HG03442 (cell line): ENCODE results near the gene GFI1.
A peak's percentile ranks its signal among the peaks of the same experiment; 100 is the strongest.

ENCODE experiments used
- ATAC-seq: cut with Tn5 transposase; IDR thresholded peaks from one replicate; pipeline ENCODE4 v1.9.1; 2021; ENCODE audit warnings: mild to moderate bottlenecking, moderate library complexity; ENCODE audit not compliant: unreplicated experiment

GFI1 gene

DNA sequence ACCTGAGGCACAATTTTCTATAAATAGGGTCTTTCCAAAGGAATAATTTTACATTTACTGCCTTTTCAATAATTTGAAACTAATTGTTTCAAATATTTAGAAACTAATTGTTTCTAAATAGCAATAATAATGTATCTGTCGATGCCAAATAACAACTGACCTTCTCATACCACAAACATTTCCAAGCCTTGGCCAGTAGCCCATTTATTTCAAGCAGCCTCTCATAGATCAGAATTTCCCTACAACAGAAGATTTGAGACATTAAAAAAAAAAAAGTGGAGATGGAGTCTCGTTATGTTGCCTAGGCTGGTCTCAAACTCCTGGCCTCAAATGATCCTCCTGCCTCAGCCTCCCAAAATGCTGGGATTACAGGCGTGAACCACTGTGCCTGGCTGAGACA, 2.1 kb upstream of the GFI1 start:
- no peak for ATAC-seq

DNA sequence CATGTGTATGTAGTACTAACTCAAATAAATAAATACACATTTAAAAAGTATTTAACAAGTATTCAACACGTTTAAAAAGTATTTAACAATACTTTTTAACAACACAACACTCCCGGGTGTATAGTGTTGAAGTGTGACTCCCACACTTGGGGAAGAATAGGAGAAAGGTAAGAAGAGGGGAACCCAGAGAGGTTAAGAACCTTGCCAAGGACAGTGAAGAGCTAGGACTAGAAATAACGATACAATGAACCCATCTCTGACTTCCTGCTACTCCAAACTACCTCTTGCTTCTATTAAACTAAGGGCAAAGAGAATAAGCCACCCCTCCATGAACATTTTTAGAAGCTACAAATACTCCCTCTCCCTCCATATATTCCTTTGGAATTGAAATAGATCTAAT, 1.7 kb upstream of the GFI1 start:
- no peak for ATAC-seq

DNA sequence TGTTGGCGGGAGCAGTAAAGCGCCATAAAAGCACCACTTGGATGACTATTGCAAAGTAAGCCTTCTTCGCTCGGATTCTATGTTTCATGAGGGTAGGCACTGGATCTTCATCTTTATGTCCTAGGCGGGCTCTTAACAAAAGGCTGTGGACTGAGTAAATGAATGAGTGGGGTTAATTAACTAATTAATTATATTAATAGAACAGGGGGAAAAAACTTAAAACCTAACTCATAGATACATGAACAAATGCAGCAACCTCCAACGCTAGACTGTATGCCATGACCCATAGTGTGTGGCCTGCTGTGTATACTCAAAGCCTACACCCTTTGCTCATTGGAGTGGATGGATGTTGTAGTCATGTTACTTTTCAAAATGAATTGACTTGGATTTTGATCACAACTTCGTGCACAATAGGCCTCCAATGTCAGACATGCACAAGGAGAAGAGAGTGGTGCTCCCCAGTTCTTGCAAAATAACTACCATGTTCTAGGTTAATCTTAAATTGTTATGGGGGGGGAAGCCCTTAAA, 417 bp upstream of the GFI1 start:
- ATAC-seq, result no peak

DNA sequence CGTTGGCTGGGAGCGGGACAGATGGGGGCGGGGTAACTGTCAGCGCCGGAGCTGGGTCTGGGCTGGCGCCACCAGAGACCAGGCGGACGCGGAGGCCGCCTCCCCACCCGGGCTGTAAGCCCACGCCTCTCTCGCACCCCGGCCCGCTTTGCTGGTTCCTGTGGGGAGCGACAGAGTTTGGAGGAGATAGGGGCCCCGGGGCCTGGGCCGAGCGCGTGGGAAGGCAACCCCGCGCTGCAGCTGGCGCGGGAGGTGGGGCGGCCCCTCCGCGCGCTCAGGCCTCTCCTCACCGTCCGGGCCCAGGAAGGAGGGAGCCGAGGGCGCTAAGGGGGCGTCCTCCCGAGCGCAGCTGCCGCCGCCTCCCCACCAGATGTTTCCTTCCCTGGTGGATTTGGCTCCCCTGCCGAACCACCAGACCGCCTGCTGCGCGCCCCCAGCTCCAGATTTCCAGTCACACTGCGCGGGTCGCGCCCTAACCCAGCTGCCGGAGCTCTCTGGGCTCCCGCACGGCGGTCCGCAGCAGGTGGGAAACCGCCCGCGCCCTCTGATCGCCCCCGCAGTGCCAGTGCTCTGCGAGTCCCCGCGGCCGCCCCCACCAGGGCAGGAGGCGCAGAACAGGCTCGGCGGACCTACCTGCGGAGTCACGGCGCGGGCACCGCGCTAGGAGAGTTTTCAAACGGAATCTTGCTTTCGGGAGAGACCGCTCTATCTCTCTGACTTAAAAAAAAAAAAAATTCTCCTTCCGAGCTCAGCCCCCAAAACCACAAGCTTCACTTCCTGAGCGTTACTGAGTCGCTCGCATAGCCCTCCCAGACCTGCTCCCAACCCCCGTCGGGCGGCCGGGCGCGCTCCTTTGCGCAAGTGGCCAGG, 1.1 kb downstream of the GFI1 start:
- ATAC-seq, result peak; percentile 53

DNA sequence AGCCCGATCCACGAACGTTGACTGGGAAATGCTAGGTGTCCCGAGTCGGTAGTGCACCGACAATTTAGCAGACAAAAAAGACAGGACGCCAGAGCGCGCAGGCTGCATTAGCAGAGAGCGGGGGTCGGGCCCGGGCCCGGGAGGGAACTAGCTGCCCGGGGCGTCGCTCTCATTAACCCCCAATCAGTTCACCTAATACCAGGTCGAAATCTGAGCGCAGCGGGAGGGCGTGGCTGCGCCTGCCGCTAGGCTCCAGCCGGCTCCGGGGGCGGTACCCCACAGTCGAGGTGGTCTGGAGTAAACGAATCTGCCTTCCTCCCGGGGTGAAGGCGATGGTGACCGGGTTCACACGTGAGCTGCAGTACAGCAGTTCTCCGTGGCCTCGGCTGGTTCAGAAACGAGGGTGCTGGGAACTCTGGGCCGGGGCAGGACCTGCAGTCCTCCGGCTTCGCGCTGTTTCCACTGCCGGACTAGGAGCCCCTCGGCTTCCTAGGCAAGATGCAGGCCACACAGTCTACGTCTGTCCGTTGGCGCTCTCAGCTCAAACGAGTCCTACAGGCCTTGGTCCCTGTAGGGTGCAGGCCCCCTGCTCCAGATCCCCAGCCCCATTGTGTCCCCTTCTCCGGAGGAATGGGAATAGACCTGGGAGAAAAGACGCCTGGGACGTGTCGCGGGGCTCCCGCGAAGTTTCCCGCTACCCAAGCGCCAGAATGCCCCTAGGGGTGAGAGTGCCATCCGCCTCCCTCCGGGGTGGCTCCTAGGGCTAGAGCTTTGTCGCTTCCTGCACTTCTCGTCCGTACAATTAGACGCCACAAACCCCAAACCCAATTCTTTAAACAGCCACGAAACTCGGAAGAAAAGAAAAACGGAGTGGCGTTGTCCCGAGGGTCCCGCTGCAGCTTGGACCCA, 2.0 kb downstream of the GFI1 start:
- peak; percentile 23 for ATAC-seq

DNA sequence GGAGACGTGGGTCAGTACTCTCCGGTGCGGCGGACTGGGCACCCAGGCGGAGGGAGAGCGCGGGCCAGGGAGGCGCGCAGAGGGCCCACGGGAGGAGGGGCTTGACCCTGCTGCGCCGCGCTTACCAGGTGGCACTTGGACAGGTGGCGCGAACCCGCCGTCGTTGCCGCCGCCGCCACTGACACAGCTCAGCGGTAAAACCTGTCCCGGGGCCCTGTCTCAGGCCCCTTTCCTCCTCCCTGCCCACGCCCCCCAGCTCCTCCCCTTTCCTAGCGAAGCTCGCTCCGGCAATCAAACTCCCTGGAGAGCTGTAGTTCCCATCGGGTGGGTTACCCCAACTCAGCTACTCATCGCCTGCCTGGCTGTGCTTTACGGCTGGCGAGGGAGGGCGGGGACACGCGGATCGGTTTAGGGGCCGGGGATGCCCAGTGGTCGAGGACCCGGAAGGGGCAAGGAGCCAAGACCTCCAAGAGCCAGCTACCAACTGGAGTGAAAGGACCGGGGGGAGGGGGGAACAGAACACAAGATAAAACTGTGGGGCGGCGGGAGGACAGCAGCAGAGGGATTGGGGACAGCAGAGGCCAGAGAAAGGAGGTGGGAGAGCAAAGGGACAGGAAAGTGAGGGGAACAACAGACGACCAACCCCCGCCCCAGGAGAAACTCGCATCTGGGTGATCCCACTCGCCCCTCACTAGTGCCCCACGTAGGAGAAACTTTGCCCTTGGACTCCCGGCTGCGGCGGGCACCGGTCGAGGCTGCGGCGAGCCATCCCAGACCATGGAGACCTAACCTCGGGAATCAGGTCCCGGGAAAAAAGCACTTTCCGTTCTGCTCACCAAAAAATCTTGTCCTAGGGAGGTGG, 2.9 kb downstream of the GFI1 start:
- no peak for ATAC-seq

DNA sequence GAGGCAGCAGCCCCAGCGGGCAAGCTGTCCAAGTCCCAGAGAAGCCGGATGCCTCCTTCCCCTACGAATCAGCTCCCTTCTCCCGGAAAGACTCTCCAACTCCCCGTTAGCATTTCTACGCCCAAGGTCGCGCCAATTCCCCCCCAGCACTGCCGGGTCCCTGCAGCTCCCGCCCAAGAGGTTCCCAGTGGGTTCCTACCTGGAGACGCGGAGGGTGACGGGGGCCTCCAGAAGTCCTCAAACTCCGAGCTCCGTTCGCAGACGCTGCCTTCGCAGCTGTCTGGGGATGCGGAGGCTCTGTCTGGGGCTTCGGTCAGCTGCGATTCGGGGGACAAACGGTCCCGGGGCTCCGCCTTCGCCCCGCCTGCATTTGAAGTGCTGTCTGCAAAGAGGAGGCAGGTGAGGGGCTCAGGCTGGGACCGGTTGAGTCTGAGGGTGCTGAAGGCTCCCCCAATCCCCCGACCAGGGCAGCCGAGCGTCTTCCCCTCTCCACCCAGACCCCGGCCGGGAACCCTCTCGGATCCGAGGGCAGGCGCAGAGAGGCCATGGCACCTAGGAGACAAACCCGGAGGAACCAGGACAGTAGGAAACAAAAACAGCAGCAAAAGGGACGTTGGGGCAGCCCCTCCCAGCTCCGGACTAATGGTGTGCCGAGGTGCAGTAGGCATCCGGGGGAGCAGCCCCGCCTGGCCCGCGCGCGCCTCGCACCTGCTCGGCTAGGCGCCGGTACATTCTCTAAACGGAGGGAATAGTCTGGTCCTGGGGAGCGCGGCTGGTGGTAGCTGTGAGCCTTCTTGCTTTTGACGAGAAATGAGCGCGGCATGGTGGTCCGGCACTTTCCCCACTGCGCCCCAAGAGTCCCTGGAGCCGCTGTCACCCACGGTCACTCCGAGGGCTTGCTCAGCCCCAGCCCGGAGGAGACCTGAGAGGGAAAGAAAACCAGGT, 3.8 kb downstream of the GFI1 start:
- no peak for ATAC-seq

DNA sequence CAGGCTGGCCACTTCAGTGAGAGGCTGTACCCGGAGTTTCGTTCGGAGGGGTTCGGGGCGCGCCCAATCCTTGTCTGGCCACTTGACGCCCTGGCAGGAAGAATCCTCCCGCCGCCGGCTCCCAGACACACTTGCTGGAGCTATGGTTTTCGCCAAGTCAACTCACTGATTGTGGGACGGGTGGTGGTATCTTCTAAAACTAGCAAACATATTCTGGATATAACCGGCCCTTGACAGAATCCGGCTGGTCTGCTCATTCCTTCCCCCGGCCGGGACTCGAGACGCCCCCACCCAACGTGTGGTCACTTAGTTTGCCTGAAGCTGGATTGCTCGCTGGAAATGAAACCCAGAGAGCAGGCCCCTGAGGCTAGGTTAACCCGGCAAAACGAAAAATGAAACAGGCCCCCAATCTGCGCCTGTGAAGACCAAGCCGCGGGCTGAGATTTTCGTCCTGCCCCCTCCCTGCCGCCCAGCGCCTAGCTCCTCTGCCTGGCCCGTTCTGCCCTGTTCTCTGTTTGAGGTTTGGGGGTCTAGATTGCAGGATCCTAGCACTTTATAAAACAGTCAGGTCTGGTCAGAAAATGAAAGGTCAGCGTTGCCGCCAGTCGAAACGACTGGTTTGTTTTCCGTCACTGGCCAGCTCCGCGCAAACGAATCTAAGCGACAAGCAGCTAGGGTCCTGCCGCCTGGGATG, 4.6 kb downstream of the GFI1 start:
- ATAC-seq, result no peak

DNA sequence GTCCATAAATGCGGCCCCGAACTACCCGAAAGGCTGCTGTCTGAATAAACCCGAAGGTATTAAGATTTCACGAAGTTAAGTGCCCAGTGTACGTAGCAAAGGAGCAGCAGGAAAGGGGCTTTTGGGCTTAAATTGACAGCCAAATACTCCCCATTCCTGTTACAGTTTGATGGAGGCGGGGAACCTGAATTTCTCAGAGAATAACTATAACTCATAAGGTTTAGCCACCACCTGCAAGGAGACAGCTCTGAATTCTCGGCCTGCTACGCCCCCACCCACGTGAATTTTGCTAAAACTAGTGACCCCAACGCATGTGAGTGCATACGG, 5.2 kb downstream of the GFI1 start:
- no peak for ATAC-seq

DNA sequence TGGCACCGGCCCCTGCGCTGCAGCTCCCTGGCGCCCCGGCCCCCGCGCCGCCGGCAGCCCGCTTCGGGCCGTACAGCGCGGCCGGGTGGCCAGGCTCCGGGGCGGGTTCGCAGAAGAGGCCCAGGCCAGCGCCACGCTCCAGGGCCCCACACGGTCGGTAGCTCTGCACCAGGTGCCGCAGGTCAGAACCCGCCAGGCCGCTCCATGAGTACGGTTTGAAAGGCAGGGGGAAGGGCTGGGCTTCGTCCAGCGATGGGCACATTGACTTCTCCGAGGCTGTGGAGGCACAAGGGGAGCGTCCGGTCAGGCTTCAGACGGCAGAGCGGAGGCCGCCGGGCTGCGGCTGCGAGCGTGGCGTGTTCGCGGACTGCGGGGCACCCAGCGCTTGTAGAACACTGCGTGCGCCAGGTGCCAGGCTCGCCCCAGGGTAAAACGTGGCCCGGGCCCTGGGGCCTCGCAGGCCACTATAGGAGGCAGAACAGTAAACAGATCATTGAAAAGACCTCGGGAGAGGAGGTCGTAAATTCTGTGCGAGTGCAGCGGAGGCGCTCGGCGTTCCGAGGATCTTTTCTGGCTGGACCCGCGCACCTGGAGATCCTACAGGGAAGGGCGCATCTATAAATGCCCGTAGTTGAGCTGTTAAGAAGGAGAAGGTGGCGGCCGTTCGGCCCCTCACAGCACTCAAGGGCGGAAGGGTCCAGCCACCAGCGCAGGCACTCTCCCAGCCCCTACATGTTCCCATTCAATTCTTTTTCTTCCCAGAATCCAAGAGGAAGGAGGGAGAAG, 5.7 kb downstream of the GFI1 start:
- ATAC-seq, result no peak

DNA sequence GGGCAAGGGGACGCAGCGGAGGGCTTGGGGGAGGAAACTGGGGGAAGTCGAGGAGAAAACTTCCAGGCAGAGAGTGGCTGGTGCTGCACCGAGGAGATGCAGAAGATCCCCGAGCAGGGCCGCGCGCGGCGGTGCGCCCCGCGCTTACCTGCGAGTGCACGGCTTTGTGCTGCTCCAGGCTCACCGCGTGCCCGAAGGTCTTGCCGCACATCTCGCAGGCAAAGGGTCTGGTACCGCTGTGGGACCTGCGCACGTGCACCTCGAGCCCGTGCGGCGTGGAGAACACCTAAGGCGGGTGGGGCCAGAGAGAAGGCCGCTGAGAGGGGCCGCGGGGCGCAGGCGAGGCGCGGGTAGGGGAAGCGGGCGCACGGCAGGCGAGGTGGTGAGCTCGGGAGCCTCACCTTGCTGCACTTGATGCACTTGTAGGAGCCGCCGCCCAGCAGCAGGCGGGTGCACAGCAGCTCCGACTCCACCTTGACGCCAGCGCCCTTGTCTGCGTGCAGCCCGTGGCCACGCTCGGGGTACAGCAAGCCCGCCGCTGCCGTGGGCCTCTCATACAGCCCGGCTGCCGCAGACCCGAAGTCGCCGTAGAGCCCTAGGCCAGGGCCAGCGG, 6.4 kb downstream of the GFI1 start:
- no peak for ATAC-seq

DNA sequence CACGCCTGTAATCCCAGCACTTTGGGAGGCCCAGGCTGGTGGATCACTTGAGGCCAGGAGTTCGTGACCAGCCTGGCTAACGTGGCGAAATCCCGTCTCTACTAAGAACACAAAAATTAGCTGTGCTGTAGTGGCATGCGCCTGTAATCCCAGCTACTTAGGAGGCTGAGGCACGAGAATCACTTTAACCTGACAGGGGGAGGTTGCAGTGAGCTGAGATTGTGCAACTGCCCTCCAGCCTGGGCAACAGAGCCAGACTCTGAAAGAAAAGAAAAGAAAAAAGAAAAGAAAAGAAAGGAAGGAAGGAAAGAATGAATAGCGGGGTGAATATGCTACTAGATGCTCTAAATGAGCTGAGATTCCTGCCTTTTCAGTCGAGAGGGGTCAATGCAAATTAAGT, 7.1 kb downstream of the GFI1 start:
- ATAC-seq, result no peak

DNA sequence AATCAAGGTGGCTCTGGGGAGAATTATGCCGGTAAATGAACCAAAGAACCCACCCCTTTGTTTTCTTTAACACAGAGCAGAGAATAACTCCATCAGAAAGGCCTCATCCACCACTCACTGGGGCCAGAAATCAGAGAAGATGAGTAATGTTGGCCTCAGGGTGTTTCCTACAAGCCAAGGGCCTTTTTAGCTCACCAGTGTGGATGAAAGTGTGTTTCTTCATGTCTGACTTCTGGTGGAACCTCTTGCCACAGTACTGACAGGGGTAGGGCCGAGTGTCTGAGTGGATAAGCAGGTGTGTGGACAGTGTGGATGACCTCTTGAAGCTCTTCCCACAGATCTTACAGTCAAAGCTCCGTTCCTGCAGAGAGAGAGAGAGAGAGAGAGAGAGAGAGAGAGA, 8.3 kb downstream of the GFI1 start:
- no peak for ATAC-seq

DNA sequence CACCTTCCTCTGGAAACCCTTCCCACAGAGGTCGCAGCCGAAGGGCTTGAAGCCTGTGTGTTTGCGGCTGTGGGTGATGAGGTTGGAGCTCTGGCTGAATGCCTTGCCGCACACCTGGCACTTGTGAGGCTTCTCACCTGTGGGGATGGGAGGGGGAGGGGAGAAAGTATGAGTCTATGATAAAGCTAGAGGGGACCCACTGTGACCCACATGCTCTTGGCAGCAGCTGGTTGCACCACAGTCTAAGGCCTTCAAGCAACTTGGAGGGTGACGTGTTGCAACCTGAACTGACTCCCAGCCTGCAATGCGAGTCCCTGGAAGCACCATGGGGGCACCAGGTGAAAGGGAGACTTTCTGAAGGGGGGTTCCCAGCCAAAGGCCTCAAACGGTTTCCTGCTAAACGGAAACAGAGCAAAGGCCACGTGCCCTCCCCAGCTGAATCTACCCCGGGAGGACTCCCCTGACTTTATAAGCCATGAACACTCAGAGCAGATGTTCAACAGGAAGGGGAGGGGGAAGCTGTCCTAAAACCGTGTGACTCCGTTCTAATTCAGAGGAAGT, 10.6 kb downstream of the GFI1 start:
- no peak for ATAC-seq

DNA sequence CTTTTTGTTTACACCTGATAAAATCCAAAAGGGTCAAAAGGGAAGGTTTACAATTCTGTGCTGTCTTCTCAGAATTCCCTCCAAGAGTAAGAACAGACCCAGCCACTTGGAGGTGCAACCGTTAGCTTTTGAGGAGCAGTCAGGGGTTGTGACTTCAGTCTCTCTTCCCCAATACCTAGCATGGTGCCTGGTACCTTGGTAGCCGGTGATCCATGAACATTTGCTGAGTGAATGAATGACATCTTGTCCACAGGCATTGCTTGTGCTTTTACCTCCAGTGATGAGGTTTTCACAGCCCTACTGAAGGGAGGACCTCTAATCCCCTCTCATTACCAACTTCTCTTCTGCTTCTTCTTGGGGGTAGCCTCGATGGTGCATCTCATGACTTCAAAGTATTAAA, 11.7 kb downstream of the GFI1 start:
- ATAC-seq, result no peak

DNA sequence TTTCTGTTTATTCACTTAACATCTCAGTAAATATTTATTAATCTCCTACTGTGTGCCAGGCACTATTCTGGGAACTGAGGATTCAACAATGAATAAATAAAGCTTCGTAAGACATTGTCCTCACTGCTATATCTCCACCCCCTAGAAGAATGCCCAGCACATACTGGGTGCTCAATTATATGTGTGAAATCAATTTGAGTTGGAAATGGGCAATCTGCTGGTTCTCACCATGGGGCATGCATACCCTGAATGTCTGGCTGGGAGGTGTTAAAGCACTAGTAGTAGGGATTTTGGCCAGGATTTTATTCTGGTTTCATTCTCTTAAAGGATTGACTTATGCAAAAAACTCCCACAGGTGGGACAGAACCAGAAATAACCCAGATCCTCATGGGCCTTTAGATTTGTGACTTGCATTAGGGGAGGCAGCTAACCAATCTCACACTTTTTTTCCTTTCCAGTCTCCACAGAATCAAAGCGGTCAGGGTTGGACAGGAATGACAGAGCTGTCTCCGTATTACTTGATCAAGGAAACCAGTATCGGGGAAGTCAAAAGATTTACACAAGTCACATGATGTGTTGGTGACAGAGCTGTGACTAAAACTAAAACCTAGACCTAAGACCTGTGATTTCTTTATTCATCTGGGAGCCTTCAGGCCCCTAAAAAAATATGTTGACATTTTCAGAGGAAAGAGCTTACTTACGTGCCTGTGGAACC, 12.8 kb downstream of the GFI1 start:
- peak; percentile 68 for ATAC-seq

DNA sequence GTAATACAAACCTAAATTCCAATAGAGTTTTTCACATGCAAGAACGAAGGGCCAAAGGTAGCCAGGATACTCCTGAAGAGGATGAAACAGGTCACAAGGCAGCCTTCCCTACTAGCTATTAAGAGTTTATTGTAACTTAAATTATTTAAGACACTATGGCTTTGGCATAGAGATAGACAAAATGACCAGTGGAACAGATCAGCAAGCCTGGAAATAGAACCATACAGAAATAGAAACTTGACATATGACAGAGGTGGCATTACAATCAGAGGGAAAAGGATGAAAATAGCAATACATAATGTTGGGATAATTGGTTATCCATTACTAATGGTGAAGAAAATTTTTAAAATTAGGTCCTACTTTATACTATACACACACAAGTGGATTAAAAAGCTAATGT, 16.5 kb downstream of the GFI1 start:
- no peak for ATAC-seq
